IMR-90 (cell line): ENCODE measurements around the gene TGFA. TPM values are rescaled to one million over a fixed set of nuclear protein-coding genes. Genes with fewer than 3 reads are reported as not detected.

Experiments
- ATAC-seq: fragments of 200-7000 bp; cut with Tn5 transposase; 2 replicates; pipeline ENCODE4 v1.9.1; 2020; ENCODE audit warnings: low read depth, mild to moderate bottlenecking, moderate library complexity
- BruUV-seq: library from RNA; stranded (reverse); fragments of 400-500 nt; replicated peaks from 2 replicates; lab custom pipeline; 2021; lab: Mats Ljungman, UMichigan
- CTCF ChIA-PET: fragments of 300-600 bp; formaldehyde crosslinking; extraction: SDS; loops from one replicate; lab custom pipeline; 2021; ENCODE audit warnings: antibody characterized with exemption; lab: Yijun Ruan, JAX
- POLR2A ChIA-PET: fragments of 300-600 bp; sonication (Branson Sonifier 250); formaldehyde crosslinking; loops from one replicate; lab custom pipeline; 2022; ENCODE audit warnings: antibody characterized with exemption; ENCODE audit not compliant: unreplicated experiment; lab: Charles Lee
- DNase-seq: peaks from one replicate; pipeline ENCODE4 v3.0.0; 2013
- H2AFZ ChIP-seq: replicated peaks from 2 replicates; pipeline ENCODE3; 2013; ENCODE audit warnings: low read length, mild to moderate bottlenecking; ENCODE audit not compliant: poor library complexity
- H2AK5ac ChIP-seq: 2 replicates; pipeline ENCODE4 v1.6.1; 2013; ENCODE audit warnings: low read depth, low read length, inconsistent platforms
- H2AK9ac ChIP-seq: replicated peaks from 2 replicates; pipeline ENCODE3; 2013; ENCODE audit warnings: mild to moderate bottlenecking, low read depth, low read length, moderate library complexity; ENCODE audit not compliant: poor library complexity
- H2BK120ac ChIP-seq: 2 replicates; pipeline ENCODE4 v1.6.1; 2013; ENCODE audit warnings: low read depth, low read length, inconsistent platforms
- H2BK15ac ChIP-seq: 3 replicates; pipeline ENCODE4 v1.6.1; 2013; ENCODE audit warnings: low read depth, low read length, inconsistent platforms
- H2BK20ac ChIP-seq: 2 replicates; pipeline ENCODE4 v1.6.1; 2013; ENCODE audit warnings: low read depth, mild to moderate bottlenecking, inconsistent platforms, low read length, moderate library complexity
- H2BK5ac ChIP-seq: 2 replicates; pipeline ENCODE4 v1.6.1; 2013; ENCODE audit warnings: mild to moderate bottlenecking, low read depth, low read length, inconsistent platforms; ENCODE audit not compliant: poor library complexity, severe bottlenecking
- H3K14ac ChIP-seq: replicated peaks from 2 replicates; pipeline ENCODE4 v1.6.1; 2013; ENCODE audit warnings: low read depth, low read length, inconsistent platforms
- H3K18ac ChIP-seq: 2 replicates; pipeline ENCODE4 v1.6.1; 2013; ENCODE audit warnings: low read depth, low read length, control low read depth
- H3K23ac ChIP-seq: 2 replicates; pipeline ENCODE4 v1.6.1; 2013; ENCODE audit warnings: low read depth, low read length, inconsistent platforms
- H3K27ac ChIP-seq: 2 replicates; pipeline ENCODE4 v1.5.1; 2013; ENCODE audit warnings: mild to moderate bottlenecking, control low read depth, low read length; ENCODE audit not compliant: insufficient read depth
- H3K27me3 ChIP-seq: 2 replicates; pipeline ENCODE4 v1.6.1; 2013; ENCODE audit warnings: low read length; ENCODE audit not compliant: control insufficient read depth, insufficient read depth
- H3K36me3 ChIP-seq: 2 replicates; pipeline ENCODE4 v1.6.1; 2013; ENCODE audit warnings: low read length, mixed read lengths; ENCODE audit not compliant: control insufficient read depth, insufficient read depth
- H3K4ac ChIP-seq: 2 replicates; pipeline ENCODE4 v1.6.1; 2013; ENCODE audit warnings: low read depth, low read length, inconsistent platforms
- H3K4me1 ChIP-seq: 2 replicates; pipeline ENCODE4 v1.6.1; 2013; ENCODE audit warnings: low read length, mixed read lengths; ENCODE audit not compliant: control insufficient read depth, insufficient read depth
- H3K4me2 ChIP-seq: 2 replicates; pipeline ENCODE4 v1.6.1; 2013; ENCODE audit warnings: low read depth, mild to moderate bottlenecking, control low read depth, low read length, moderate library complexity
- H3K4me3 ChIP-seq: 2 replicates; pipeline ENCODE4 v1.5.1; 2013; ENCODE audit warnings: low read depth, mild to moderate bottlenecking, control low read depth, low read length, moderate library complexity; ENCODE audit not compliant: insufficient read depth
- H3K56ac ChIP-seq: 2 replicates; pipeline ENCODE4 v1.6.1; 2013; ENCODE audit warnings: low read length, inconsistent platforms; ENCODE audit not compliant: insufficient read depth; ENCODE audit errors: extremely low read depth
- H3K79me1 ChIP-seq, 2 experiments: 2 replicates each; pipeline ENCODE4 v1.6.1; 2013; ENCODE audit warnings: low read length in 2 of 2, inconsistent platforms in 1 of 2, low read depth in 1 of 2
- H3K9ac ChIP-seq: 2 replicates; pipeline ENCODE4 v1.6.1; 2013; ENCODE audit warnings: low read depth, low read length, control low read depth
- H3K9me1 ChIP-seq: 2 replicates; pipeline ENCODE4 v1.6.1; 2013; ENCODE audit warnings: low read length, inconsistent platforms; ENCODE audit not compliant: insufficient read depth
- H3K9me3 ChIP-seq: 2 replicates; pipeline ENCODE4 v1.6.1; 2013; ENCODE audit warnings: low read length; ENCODE audit not compliant: control insufficient read depth, insufficient read depth
- H4K20me1 ChIP-seq: 2 replicates; pipeline ENCODE4 v1.6.1; 2013; ENCODE audit warnings: low read length, inconsistent platforms; ENCODE audit not compliant: insufficient read depth
- H4K5ac ChIP-seq: 2 replicates; pipeline ENCODE4 v1.6.1; 2013; ENCODE audit warnings: mild to moderate bottlenecking, low read depth, low read length, control low read depth
- H4K8ac ChIP-seq, 2 experiments: 2 replicates each; pipeline ENCODE4 v1.6.1; 2013; ENCODE audit warnings: low read depth in 2 of 2, low read length in 2 of 2, control low read depth in 1 of 2, inconsistent platforms in 1 of 2
- H4K91ac ChIP-seq: 2 replicates; pipeline ENCODE4 v1.6.1; 2013; ENCODE audit warnings: low read depth, low read length, inconsistent platforms; ENCODE audit not compliant: insufficient read depth
- CEBPB ChIP-seq: IDR thresholded peaks from 2 replicates; pipeline ENCODE4 v1.6.1; 2012; ENCODE audit warnings: low read depth, low read length, improper control_type of control experiment
- CHD1 ChIP-seq: IDR thresholded peaks from 2 replicates; pipeline ENCODE4 v1.6.1; 2012; ENCODE audit warnings: low read depth, low read length, improper control_type of control experiment
- FOS ChIP-seq: fragments of 150-350 bp; IDR thresholded peaks from 2 replicates; pipeline ENCODE4 v1.6.1; 2016; ENCODE audit warnings: low read depth, low read length
- NFE2L2 ChIP-seq: fragments of 150-350 bp; IDR thresholded peaks from 2 replicates; pipeline ENCODE4 v1.6.1; 2016; ENCODE audit warnings: low read depth, mild to moderate bottlenecking, low read length
- RAD21 ChIP-seq: IDR thresholded peaks from 2 replicates; pipeline ENCODE4 v1.6.1; 2012; ENCODE audit warnings: low read length, improper control_type of control experiment
- SMC3 ChIP-seq: fragments of 150-350 bp; IDR thresholded peaks from 2 replicates; pipeline ENCODE4 v1.6.1; 2016; ENCODE audit warnings: low read depth, mild to moderate bottlenecking, antibody characterized with exemption, low read length, moderate library complexity
- WGBS, 2 experiments: methylation state at CpG; one replicate each; pipeline versions ENCODE4 v1.1.5 to v1.1.7; 2013; ENCODE audit warnings: missing lambda C conversion rate in 2 of 2; ENCODE audit not compliant: insufficient read length in 1 of 2; ENCODE audit errors: extremely low coverage in 2 of 2; 5-methylcytosine and 5-hydroxymethylcytosine counted together
- dilution Hi-C: fragments of 300-500 bp; cut with HindIII; formaldehyde crosslinking; loops from one replicate; pipeline ENCODE4 v1.14.3; 2018; ENCODE audit warnings: low sequenced_read_pairs; ENCODE audit not compliant: unreplicated experiment
- in situ Hi-C: fragments of 300-500 bp; cut with MboI; formaldehyde crosslinking; loops from 3 replicates; pipeline ENCODE4 v1.14.3; 2019; ENCODE audit warnings: low sequenced_read_pairs, inconsistent platforms, mixed read lengths
- intact Hi-C: fragments of 100-400 bp; cut with micrococcal nuclease; formaldehyde crosslinking; loops from 2 replicates; pipeline ENCODE4 v1.10.0; 2022
- polyA plus RNA-seq, 3 experiments: library from polyadenylated mRNA; depleted of rRNA; stranded (reverse); fragments of >200 nt; gene quantifications; 2 replicates each; pipeline ENCODE4 v1.2.3, GENCODE V29; 2012; ENCODE audit warnings: low replicate concordance in 1 of 3
- total RNA-seq: library from RNA; depleted of rRNA; stranded (reverse); fragments of >200 nt; gene quantifications from 2 replicates; pipeline ENCODE4 v1.2.3, GENCODE V29; 2012
- TF ChIP-seq, protein P1 (sequence below): conservative IDR thresholded peaks from 2 replicates; pipeline ENCODE4 v1.5.1; 2012; ENCODE audit warnings: mild to moderate bottlenecking, low read depth, low read length, improper control_type of control experiment

Gene TGFA
- total and polyA plus RNA-seq, 2 of the 4 experiments (the other 2 are of a cell fraction), result not detected

DNA sequence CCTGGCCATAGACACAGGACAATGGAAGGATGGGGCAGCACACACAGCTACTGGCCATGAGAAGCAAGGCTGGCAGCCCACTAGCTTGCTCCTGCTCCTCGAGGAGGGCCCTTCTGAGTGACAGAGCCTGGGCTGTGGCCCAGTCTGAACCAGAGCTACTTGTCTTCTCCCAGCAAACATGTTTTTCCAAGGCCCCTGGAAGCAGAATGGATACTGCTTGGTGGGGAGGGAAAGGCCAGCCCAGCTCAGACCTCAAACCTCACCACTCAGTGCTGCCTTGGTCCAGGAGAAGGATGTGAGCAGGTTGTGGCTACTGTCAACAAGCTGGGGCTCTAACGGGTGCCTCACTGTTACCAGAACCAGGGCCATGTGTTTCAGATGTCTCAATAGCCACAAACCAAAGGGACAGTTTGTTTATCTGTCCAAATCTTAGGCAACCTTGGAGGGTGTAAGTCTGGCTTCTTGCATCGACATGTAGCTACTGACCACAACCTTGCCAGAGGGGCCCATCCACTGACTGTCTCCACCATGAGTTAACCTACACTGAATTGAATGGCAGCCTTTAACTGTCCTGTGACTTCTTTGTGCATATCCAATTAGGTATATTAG, 98.6 kb downstream of the TGFA start:
- no peak overlapping the region for H3K56ac ChIP-seq
- H2AK5ac ChIP-seq, result no peak overlapping the region
- no peak overlapping the region for H2BK15ac ChIP-seq
- H4K5ac ChIP-seq, result no peak overlapping the region
- no CpG with 5 or more reads among the region's 3 CpGs for WGBS, 2 experiments
- no peaks in the 10 kb centered on the region for H3K79me1 ChIP-seq
- intact Hi-C loops (no loop called here), dilution Hi-C loops (no loop called here), in situ Hi-C loops (no loop called here)
- no peaks in the 10 kb centered on the region for H3K9me3 ChIP-seq
- no peak overlapping the region for H3K4ac ChIP-seq
- TF ChIP-seq, protein P1, sequence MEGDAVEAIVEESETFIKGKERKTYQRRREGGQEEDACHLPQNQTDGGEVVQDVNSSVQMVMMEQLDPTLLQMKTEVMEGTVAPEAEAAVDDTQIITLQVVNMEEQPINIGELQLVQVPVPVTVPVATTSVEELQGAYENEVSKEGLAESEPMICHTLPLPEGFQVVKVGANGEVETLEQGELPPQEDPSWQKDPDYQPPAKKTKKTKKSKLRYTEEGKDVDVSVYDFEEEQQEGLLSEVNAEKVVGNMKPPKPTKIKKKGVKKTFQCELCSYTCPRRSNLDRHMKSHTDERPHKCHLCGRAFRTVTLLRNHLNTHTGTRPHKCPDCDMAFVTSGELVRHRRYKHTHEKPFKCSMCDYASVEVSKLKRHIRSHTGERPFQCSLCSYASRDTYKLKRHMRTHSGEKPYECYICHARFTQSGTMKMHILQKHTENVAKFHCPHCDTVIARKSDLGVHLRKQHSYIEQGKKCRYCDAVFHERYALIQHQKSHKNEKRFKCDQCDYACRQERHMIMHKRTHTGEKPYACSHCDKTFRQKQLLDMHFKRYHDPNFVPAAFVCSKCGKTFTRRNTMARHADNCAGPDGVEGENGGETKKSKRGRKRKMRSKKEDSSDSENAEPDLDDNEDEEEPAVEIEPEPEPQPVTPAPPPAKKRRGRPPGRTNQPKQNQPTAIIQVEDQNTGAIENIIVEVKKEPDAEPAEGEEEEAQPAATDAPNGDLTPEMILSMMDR, result no peak
- TF ChIP-seq SMC3 (no peak), RAD21 (no peak), CHD1 (no peak), FOS (no peak), CEBPB (no peak), NFE2L2 (no peak)
- H3K18ac ChIP-seq, result no peak overlapping the region
- H3K27ac ChIP-seq, result no peak overlapping the region
- H3K36me3 ChIP-seq, result no peaks in the 10 kb centered on the region
- no peak overlapping the region for H3K14ac ChIP-seq
- no peak overlapping the region for H2BK20ac ChIP-seq
- H3K4me1 ChIP-seq, result no peaks in the 10 kb centered on the region
- no peak overlapping the region for H3K23ac ChIP-seq
- H3K9ac ChIP-seq, result no peak overlapping the region
- H3K4me3 ChIP-seq, result no peak overlapping the region
- no peak for ATAC-seq
- no peaks in the 10 kb centered on the region for H3K9me1 ChIP-seq
- H2BK120ac ChIP-seq, result no peak overlapping the region
- DNase-seq, result no peak
- no peak overlapping the region for H2AK9ac ChIP-seq
- ChIA-PET CTCF (no interaction called here), POLR2A (no interaction called here)
- no peak overlapping the region for H2AFZ ChIP-seq
- peaks cover 7% of the 10 kb centered on the region for H3K27me3 ChIP-seq
- no TSS peak for BruUV-seq
- H4K20me1 ChIP-seq, result no peaks in the 10 kb centered on the region
- no peak overlapping the region for H4K91ac ChIP-seq
- no peak overlapping the region for H3K4me2 ChIP-seq
- no peak overlapping the region for H2BK5ac ChIP-seq
- no peak overlapping the region for H4K8ac ChIP-seq
